Liver (tissue), 9 donors: ENCODE measurements around the gene MVB12A. TPM values are rescaled to one million over a fixed set of nuclear protein-coding genes. Genes with fewer than 3 reads are reported as not detected.

Experiments used
- DNase-seq: peaks from one replicate; pipeline ENCODE4 v3.0.0-alpha.2; 2017; ENCODE audit warnings: low spot score
- H3K27ac ChIP-seq, 2 donors: one replicate each; pipeline ENCODE4 v1.7.0; 2013; ENCODE audit warnings: inconsistent platforms in 2 of 2, low read length in 2 of 2, control low read depth in 1 of 2, low read depth in 1 of 2, mild to moderate bottlenecking in 1 of 2
- H3K27me3 ChIP-seq, 4 donors: one replicate each; pipeline versions ENCODE4 v1.6.1 to v1.7.0; 2013; ENCODE audit warnings: low read length in 3 of 4, inconsistent platforms in 1 of 4, mild to moderate bottlenecking in 1 of 4, moderate library complexity in 1 of 4; ENCODE audit not compliant: control insufficient read depth in 4 of 4, insufficient read depth in 4 of 4
- H3K36me3 ChIP-seq, 4 donors: one replicate each; pipeline versions ENCODE4 v1.6.1 to v1.7.0; 2013; ENCODE audit warnings: low read length in 3 of 4, mild to moderate bottlenecking in 3 of 4, low read depth in 1 of 4, moderate library complexity in 1 of 4; ENCODE audit not compliant: control insufficient read depth in 4 of 4, insufficient read depth in 3 of 4
- H3K4me1 ChIP-seq, 4 donors: one replicate each; pipeline versions ENCODE4 v1.6.1 to v1.7.0; 2013; ENCODE audit warnings: low read length in 3 of 4, mild to moderate bottlenecking in 3 of 4, moderate library complexity in 1 of 4; ENCODE audit not compliant: control insufficient read depth in 4 of 4, insufficient read depth in 4 of 4
- H3K4me3 ChIP-seq, 3 donors: one replicate each; pipeline versions ENCODE4 v1.6.1 to v1.7.0; 2013; ENCODE audit warnings: low read length in 3 of 3, control low read depth in 1 of 3, low read depth in 1 of 3, mild to moderate bottlenecking in 1 of 3
- H3K9ac ChIP-seq, 2 donors: one replicate each; pipeline ENCODE4 v1.7.0; 2013; ENCODE audit warnings: low read length in 2 of 2, mild to moderate bottlenecking in 2 of 2, moderate library complexity in 2 of 2, control low read depth in 1 of 2, low read depth in 1 of 2
- H3K9me3 ChIP-seq, 4 donors: one replicate each; pipeline versions ENCODE4 v1.6.1 to v1.7.0; 2013; ENCODE audit warnings: low read length in 3 of 4; ENCODE audit not compliant: control insufficient read depth in 4 of 4
- CTCF ChIP-seq: fragments of 150-350 bp; IDR thresholded peaks from 2 replicates; pipeline ENCODE4 v1.5.1; 2017; ENCODE audit warnings: improper control_type of control experiment, low read depth, low read length; ENCODE audit not compliant: missing input control
- EGR1 ChIP-seq, 2 donors: IDR thresholded peaks; 2 replicates each; pipeline ENCODE4 v1.6.1; 2016 to 2018; ENCODE audit warnings: antibody characterized with exemption in 2 of 2, low read depth in 2 of 2
- GABPA ChIP-seq, 2 donors: IDR thresholded peaks in 1 of 2; conservative IDR thresholded peaks in 1 of 2; 2 replicates each; pipeline ENCODE4 v1.6.1; 2016; ENCODE audit warnings: antibody characterized with exemption in 2 of 2, mild to moderate bottlenecking in 1 of 2, moderate library complexity in 1 of 2
- HNF4G ChIP-seq: IDR thresholded peaks from 2 replicates; pipeline ENCODE4 v1.6.1; 2016; ENCODE audit warnings: antibody characterized with exemption
- JUND ChIP-seq, 2 donors: IDR thresholded peaks; 2 replicates each; pipeline ENCODE4 v1.6.1; 2016; ENCODE audit warnings: antibody characterized with exemption in 2 of 2
- NR2F2 ChIP-seq: IDR thresholded peaks from 2 replicates; pipeline ENCODE4 v1.6.1; 2016; ENCODE audit warnings: antibody characterized with exemption
- RAD21 ChIP-seq, 2 donors: IDR thresholded peaks; 2 replicates each; pipeline ENCODE4 v1.6.1; 2016; ENCODE audit warnings: antibody characterized with exemption in 2 of 2, mild to moderate bottlenecking in 2 of 2
- TAF1 ChIP-seq: conservative IDR thresholded peaks from 2 replicates; pipeline ENCODE4 v1.6.1; 2016; ENCODE audit warnings: antibody characterized with exemption, mild to moderate bottlenecking
- YY1 ChIP-seq: IDR thresholded peaks from 2 replicates; pipeline ENCODE4 v1.6.1; 2016; ENCODE audit warnings: antibody characterized with exemption, mild to moderate bottlenecking
- WGBS: extraction: QIAGEN DNeasy Blood & Tissue Kit; methylation state at CpG from one replicate; pipeline ENCODE4 v1.1.7; 2013; 5-methylcytosine and 5-hydroxymethylcytosine counted together
- polyA plus RNA-seq, 2 donors: library from polyadenylated mRNA; stranded (reverse) in 1 of 2; unstranded in 1 of 2; fragments of 200-250 nt in 1 of 2; fragments of >200 nt in 1 of 2; fragmentation: Nextera tagmentation in 1 of 2; extraction: Ambion mirVana in 1 of 2; gene quantifications; one replicate each; pipeline versions ENCODE4 v1.2.1 to v1.2.3, GENCODE V29; 2013 to 2015
- total RNA-seq, 2 donors: library from RNA; depleted of rRNA; stranded (reverse); fragments of >200 nt; gene quantifications; one replicate each; pipeline ENCODE4 v1.2.3, GENCODE V29; 2014
- TF ChIP-seq, protein P1 (sequence below): IDR thresholded peaks from 2 replicates; pipeline ENCODE4 v1.6.1; 2016; ENCODE audit warnings: antibody characterized with exemption
- TF ChIP-seq, protein P2 (sequence below): IDR thresholded peaks from 2 replicates; pipeline ENCODE4 v1.6.1; 2016; ENCODE audit warnings: antibody characterized with exemption
- TF ChIP-seq, protein P3 (sequence below): IDR thresholded peaks from 2 replicates; pipeline ENCODE4 v1.6.1; 2016; ENCODE audit warnings: antibody characterized with exemption
- donor health status: healthy.
- donor health status: healthy.
- donor health status: healthy.
- donor health status: healthy.
- donor health status: healthy.

MVB12A gene
- total and polyA plus RNA-seq, 4 donors, result 9.8 to 22.8 (median 15.8) TPM

DNA sequence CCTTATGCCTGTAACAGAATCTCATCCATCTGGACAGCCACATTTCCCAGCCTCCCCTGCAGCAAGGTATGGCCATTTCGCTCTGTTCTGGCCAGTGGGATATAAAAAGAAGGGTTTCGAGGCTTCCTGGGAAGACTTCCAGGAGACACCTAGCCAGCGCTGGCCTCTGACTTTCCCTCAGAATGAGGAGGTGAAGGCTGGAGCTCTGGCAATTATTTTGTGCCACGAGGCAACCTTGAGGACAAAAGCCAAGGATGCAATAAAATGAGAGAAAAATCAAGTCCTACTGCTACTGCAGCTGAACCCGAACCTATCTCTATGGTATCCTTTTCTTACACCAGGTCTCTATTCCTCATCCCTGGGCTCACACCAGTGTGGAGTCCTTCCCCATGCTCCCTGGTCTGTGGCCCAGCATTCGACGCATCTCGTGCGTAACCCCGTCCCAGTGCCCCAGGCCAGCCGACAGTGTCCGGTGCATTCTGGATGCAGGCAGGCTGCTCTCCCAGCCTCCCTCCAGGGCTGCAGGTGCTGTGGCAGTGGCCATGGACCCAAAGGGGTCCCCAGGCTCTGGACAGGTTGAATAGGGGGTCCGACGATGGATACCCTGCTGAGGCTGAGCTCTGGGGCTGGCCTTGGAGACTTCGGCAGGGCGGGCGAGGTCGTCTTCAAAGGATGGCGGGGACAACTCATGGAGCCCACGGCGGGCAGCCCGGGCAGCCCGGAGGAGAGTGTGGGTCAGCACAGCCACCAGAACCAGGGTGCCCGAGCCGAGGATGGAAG lies 16.4 kb downstream of the MVB12A start:
- no peak for DNase-seq
- Histone ChIP-seq H3K36me3 (no peaks in the 10 kb centered on the region), H3K4me3 (no peak overlapping the region), H3K4me1 (no peaks in the 10 kb centered on the region), H3K9me3 (peaks cover 0 to 3% (median 0%) of the 10 kb centered on the region in 4 donors), H3K27ac (no peak overlapping the region), H3K27me3 (no peaks in the 10 kb centered on the region), H3K9ac (no peak overlapping the region)
- TF ChIP-seq GABPA (IDR thresholded peaks at IDR 0.05 in 1 of 2, conservative IDR thresholded peaks at IDR 0.05 in 1 of 2) (no peak), HNF4G (no peak)
- TF ChIP-seq, protein P1, sequence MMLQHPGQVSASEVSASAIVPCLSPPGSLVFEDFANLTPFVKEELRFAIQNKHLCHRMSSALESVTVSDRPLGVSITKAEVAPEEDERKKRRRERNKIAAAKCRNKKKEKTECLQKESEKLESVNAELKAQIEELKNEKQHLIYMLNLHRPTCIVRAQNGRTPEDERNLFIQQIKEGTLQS, result no peak
- 97% methylated on average over 25 of the region's 25 CpGs for WGBS

DNA sequence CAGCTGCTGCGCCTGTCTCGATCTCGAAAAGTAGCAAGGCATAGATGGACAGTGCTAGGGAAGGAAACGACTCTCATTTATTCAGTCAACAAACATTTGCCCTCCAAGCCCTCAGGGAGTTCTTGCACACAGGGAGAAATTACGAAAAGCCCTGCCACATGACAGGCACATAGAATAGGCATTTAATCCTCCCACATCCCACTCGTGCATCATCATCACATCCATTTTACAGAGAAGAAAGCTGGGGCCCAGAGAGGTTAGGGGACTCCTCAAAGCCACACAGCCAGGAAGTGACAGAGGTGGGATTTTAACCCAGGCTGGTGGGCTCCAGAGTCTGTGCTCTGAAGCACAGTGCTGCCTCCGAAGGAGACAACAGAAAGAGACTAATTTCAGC lies 17.0 kb downstream of the MVB12A start:
- no peak for DNase-seq
- Histone ChIP-seq H3K4me3 (no peak overlapping the region), H3K27ac (no peak overlapping the region), H3K4me1 (no peaks in the 10 kb centered on the region), H3K9ac (no peak overlapping the region), H3K9me3 (peaks cover 0 to 3% (median 0%) of the 10 kb centered on the region in 4 donors), H3K36me3 (no peaks in the 10 kb centered on the region), H3K27me3 (no peaks in the 10 kb centered on the region)
- TF ChIP-seq JUND (IDR thresholded peaks at IDR 0.05), result no peak
- 83% methylated on average over 7 of the region's 7 CpGs for WGBS

GRCh38 chr19:17441241-17442021 lies 21.6 kb downstream of the MVB12A start:
- WGBS, result 72% methylated on average over 8 of the region's 8 CpGs
- no peak for DNase-seq
- TF ChIP-seq NR2F2 (no peak), CTCF (peak; percentile 29), TAF1 (no peak), JUND (IDR thresholded peaks at IDR 0.05) (no peak), EGR1 (IDR thresholded peaks at IDR 0.05; ENCODE audit: low read depth in 2 of 2) (no peak), RAD21 (IDR thresholded peaks at IDR 0.05) (peak; percentile 51 to 67), YY1 (no peak)
- TF ChIP-seq, protein P2, sequence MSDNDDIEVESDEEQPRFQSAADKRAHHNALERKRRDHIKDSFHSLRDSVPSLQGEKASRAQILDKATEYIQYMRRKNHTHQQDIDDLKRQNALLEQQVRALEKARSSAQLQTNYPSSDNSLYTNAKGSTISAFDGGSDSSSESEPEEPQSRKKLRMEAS, result no peak
- TF ChIP-seq, protein P3, sequence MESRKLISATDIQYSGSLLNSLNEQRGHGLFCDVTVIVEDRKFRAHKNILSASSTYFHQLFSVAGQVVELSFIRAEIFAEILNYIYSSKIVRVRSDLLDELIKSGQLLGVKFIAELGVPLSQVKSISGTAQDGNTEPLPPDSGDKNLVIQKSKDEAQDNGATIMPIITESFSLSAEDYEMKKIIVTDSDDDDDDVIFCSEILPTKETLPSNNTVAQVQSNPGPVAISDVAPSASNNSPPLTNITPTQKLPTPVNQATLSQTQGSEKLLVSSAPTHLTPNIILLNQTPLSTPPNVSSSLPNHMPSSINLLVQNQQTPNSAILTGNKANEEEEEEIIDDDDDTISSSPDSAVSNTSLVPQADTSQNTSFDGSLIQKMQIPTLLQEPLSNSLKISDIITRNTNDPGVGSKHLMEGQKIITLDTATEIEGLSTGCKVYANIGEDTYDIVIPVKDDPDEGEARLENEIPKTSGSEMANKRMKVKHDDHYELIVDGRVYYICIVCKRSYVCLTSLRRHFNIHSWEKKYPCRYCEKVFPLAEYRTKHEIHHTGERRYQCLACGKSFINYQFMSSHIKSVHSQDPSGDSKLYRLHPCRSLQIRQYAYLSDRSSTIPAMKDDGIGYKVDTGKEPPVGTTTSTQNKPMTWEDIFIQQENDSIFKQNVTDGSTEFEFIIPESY, result no peak
- no peaks in the 10 kb centered on the region for H3K4me1 ChIP-seq
- H3K9me3 ChIP-seq, result no peaks in the 10 kb centered on the region
- no peak overlapping the region for H3K4me3 ChIP-seq
- H3K9ac ChIP-seq, result no peak overlapping the region
- no peaks in the 10 kb centered on the region for H3K36me3 ChIP-seq
- no peak overlapping the region for H3K27ac ChIP-seq
- peaks cover 0 to 2% (median 0%) of the 10 kb centered on the region in 4 donors for H3K27me3 ChIP-seq
